Panc1 (cell line): ENCODE results near the gene CALM3. TPM values are rescaled to one million over a fixed set of nuclear protein-coding genes. Genes with fewer than 3 reads are reported as not detected.
A peak's percentile ranks its signal among the peaks of the same experiment; 100 is the strongest.

Experiments used
- ATAC-seq: fragments of 200-7000 bp; cut with Tn5 transposase; 2 replicates; pipeline ENCODE4 v1.9.1; 2020; ENCODE audit warnings: mild to moderate bottlenecking, moderate library complexity
- BruUV-seq: library from RNA; stranded (reverse); fragments of 400-500 nt; replicated peaks from 2 replicates; lab custom pipeline; 2021; lab: Mats Ljungman, UMichigan
- CTCF ChIA-PET: fragments of 300-600 bp; sonication (Branson Sonifier 250); formaldehyde crosslinking; loops from one replicate; lab custom pipeline; 2022; ENCODE audit warnings: antibody characterized with exemption; lab: Charles Lee
- POLR2A ChIA-PET: fragments of 300-600 bp; sonication (Branson Sonifier 250); formaldehyde crosslinking; loops from one replicate; lab custom pipeline; 2022; ENCODE audit warnings: antibody characterized with exemption; lab: Charles Lee
- DNase-seq: peaks from one replicate; pipeline ENCODE4 v3.0.0-alpha.2; 2010; ENCODE audit warnings: low read depth, low spot score
- H3K27ac ChIP-seq: 2 replicates; pipeline ENCODE4 v1.5.1; 2011; ENCODE audit warnings: mild to moderate bottlenecking, low read length, inconsistent platforms
- H3K27me3 ChIP-seq: fragments of 200-500 bp; sonication (Bioruptor generic); 2 replicates; pipeline ENCODE4 v1.6.0; 2014; ENCODE audit warnings: low read length, inconsistent platforms; ENCODE audit not compliant: control insufficient read depth, insufficient read depth
- H3K36me3 ChIP-seq: fragments of 200-500 bp; sonication (Bioruptor generic); 2 replicates; pipeline ENCODE4 v1.5.1; 2014; ENCODE audit warnings: inconsistent platforms, mild to moderate bottlenecking, low read length, moderate library complexity; ENCODE audit not compliant: control insufficient read depth, insufficient read depth
- H3K4me1 ChIP-seq: 2 replicates; pipeline ENCODE4 v1.5.1; 2011; ENCODE audit warnings: inconsistent platforms, mild to moderate bottlenecking, low read length, moderate library complexity; ENCODE audit not compliant: control insufficient read depth, insufficient read depth
- H3K4me3 ChIP-seq, 2 experiments: 2 replicates each; pipeline ENCODE4 v1.5.1; 2011 to 2012; ENCODE audit warnings: low read depth in 2 of 2, low read length in 2 of 2, mild to moderate bottlenecking in 2 of 2, inconsistent platforms in 1 of 2, moderate library complexity in 1 of 2
- H3K9me3 ChIP-seq: fragments of 200-500 bp; sonication (Bioruptor generic); 2 replicates; pipeline ENCODE4 v1.5.1; 2014; ENCODE audit warnings: low read depth, mild to moderate bottlenecking, inconsistent platforms, low read length, moderate library complexity; ENCODE audit not compliant: control insufficient read depth, insufficient read depth
- CTCF ChIP-seq: fragments of 450-650 bp; IDR thresholded peaks from 2 replicates; pipeline ENCODE4 v1.5.1; 2017; ENCODE audit warnings: mild to moderate bottlenecking
- POLR2AphosphoS5 ChIP-seq: IDR thresholded peaks from 2 replicates; pipeline ENCODE4 v1.6.1; 2012; ENCODE audit warnings: mild to moderate bottlenecking, low read depth, low read length, moderate library complexity
- SIN3A ChIP-seq: IDR thresholded peaks from 2 replicates; pipeline ENCODE4 v1.6.1; 2012; ENCODE audit warnings: low read depth, mild to moderate bottlenecking, low read length, moderate library complexity, borderline replicate concordance; ENCODE audit not compliant: insufficient read depth
- TCF7L2 ChIP-seq: IDR thresholded peaks from 2 replicates; pipeline ENCODE4 v1.6.1; 2011; ENCODE audit warnings: mild to moderate bottlenecking, low read depth, low read length, inconsistent platforms
- in situ Hi-C: cut with HindIII; loops from 2 replicates; pipeline ENCODE4 v1.10.0; 2016; ENCODE audit warnings: low sequenced_read_pairs, low pct_unique_long_range_greater_than_20kb
- intact Hi-C: fragments of 100-400 bp; cut with micrococcal nuclease; formaldehyde crosslinking; loops from one replicate; pipeline ENCODE4 v1.10.0; 2022; ENCODE audit not compliant: unreplicated experiment
- total RNA-seq: library from RNA; stranded (reverse); gene quantifications from one replicate; pipeline ENCODE4 v1.2.1, GENCODE V29; 2021; ENCODE audit not compliant: unreplicated experiment
- TF ChIP-seq, protein P1 (sequence below), 2 experiments: IDR thresholded peaks; 2 replicates each; pipeline ENCODE4 v1.6.1; 2011 to 2012; ENCODE audit warnings: low read depth in 2 of 2, control low read depth in 1 of 2, low read length in 1 of 2, mild to moderate bottlenecking in 1 of 2, moderate library complexity in 1 of 2; ENCODE audit not compliant: insufficient read depth in 1 of 2

The CALM3 gene
- total RNA-seq, 1 experiment from 2014 or later: 212 TPM

- Histone ChIP-seq H3K9me3 (peaks cover 3% of the 10 kb centered on the region; the same call in 1 of the 2 replicates), H3K4me1 (peaks cover 6% of the 10 kb centered on the region), H3K27me3 (no peaks in the 10 kb centered on the region), H3K36me3 (no peaks in the 10 kb centered on the region; the same call in 1 of the 2 replicates), H3K27ac (no peak overlapping the region), H3K4me3 (no peak overlapping the region)
- ATAC-seq: no peak
- no peak for DNase-seq
- ChIA-PET POLR2A (interaction anchor here (0.6 to 0.7 kb wide), 2 partner anchors 40 to 1778 kb away, joined by 5 to 7 read pairs; no protein-coding TSS in a partner anchor), CTCF (no interaction called here)
- TF ChIP-seq SIN3A (no peak), TCF7L2 (no peak), POLR2AphosphoS5 (no peak), CTCF (no peak)
- TF ChIP-seq, protein P1, sequence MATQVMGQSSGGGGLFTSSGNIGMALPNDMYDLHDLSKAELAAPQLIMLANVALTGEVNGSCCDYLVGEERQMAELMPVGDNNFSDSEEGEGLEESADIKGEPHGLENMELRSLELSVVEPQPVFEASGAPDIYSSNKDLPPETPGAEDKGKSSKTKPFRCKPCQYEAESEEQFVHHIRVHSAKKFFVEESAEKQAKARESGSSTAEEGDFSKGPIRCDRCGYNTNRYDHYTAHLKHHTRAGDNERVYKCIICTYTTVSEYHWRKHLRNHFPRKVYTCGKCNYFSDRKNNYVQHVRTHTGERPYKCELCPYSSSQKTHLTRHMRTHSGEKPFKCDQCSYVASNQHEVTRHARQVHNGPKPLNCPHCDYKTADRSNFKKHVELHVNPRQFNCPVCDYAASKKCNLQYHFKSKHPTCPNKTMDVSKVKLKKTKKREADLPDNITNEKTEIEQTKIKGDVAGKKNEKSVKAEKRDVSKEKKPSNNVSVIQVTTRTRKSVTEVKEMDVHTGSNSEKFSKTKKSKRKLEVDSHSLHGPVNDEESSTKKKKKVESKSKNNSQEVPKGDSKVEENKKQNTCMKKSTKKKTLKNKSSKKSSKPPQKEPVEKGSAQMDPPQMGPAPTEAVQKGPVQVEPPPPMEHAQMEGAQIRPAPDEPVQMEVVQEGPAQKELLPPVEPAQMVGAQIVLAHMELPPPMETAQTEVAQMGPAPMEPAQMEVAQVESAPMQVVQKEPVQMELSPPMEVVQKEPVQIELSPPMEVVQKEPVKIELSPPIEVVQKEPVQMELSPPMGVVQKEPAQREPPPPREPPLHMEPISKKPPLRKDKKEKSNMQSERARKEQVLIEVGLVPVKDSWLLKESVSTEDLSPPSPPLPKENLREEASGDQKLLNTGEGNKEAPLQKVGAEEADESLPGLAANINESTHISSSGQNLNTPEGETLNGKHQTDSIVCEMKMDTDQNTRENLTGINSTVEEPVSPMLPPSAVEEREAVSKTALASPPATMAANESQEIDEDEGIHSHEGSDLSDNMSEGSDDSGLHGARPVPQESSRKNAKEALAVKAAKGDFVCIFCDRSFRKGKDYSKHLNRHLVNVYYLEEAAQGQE (IDR thresholded peaks at IDR 0.05; ENCODE audit: insufficient read depth in 1 of 2, low read depth in 2 of 2, low read length in 1 of 2): no peak
- no TSS peak for BruUV-seq
- intact Hi-C loops: no loop called here
- in situ Hi-C loops: no loop called here
Measured at GRCh38 chr19:46598372-46598917, 2.7 kb upstream of the CALM3 start.

DNA sequence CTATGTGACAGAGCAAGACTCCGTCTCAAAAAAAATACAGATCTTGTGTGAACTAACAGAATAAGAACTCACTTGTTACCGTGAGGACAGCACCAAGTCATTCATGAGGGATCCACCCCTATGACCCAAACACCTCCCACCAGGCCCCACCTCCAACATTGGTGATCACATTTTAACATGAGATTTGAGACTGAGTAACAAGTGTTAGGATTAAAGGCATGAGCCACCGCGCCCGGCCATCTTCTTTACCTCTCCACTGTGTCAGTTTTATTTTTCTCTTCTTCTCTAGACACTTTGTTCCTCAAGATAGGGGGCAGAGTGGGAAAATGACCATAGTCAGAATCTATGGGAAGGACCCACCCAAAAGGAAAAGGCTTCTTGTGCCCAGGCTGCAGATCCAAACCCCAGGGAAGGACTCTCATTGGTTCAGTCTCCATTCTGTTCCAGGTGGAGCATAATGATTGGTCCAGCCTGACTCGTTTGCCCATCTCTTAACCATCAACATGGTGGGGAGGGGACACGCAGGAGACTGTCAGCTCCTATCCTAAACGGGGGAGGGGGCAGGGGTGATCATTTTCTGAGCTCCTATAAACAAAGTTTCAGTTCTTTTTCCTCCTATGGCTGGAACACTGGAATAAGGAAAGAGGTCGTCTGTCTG is 1.3 kb upstream of the CALM3 start:
- no peak for ATAC-seq
- BruUV-seq: no TSS peak
- H3K4me1 ChIP-seq: peaks cover 14% of the 10 kb centered on the region
- H3K4me3 ChIP-seq: peak overlapping the region; percentile 80 to 99
- no peaks in the 10 kb centered on the region for H3K27me3 ChIP-seq
- ChIA-PET POLR2A (no interaction called here), CTCF (interaction anchor here (0.6 kb wide), 1 partner anchor 29 kb away, joined by 3 read pairs; no protein-coding TSS in a partner anchor)
- in situ Hi-C loops: no loop called here
- H3K9me3 ChIP-seq: peaks cover 3% of the 10 kb centered on the region; the same call in 1 of the 2 replicates
- H3K36me3 ChIP-seq: no peaks in the 10 kb centered on the region; the same call in 1 of the 2 replicates
- H3K27ac ChIP-seq: peak overlapping the region; percentile 95
- TF ChIP-seq POLR2AphosphoS5: no peak
- no peak for TF ChIP-seq SIN3A
- TF ChIP-seq TCF7L2: no peak
- TF ChIP-seq CTCF: no peak
- TF ChIP-seq, protein P1 (IDR thresholded peaks at IDR 0.05; ENCODE audit: insufficient read depth in 1 of 2, low read depth in 2 of 2, low read length in 1 of 2): no peak
- intact Hi-C loops: no loop called here
- DNase-seq: no peak
